Endodermal cell (in vitro differentiated cells): ENCODE data around the gene UNC13C. TPM values are rescaled to one million over a fixed set of nuclear protein-coding genes. Genes with fewer than 3 reads are reported as not detected.

ENCODE experiments used
- DNase-seq: peaks from one replicate; pipeline ENCODE4 v3.0.0-alpha.2; 2017
- H3K27ac ChIP-seq: 2 replicates; pipeline ENCODE4 v1.5.1; 2013; ENCODE audit warnings: mild to moderate bottlenecking, low read depth, low read length, moderate library complexity
- H3K27me3 ChIP-seq: 2 replicates; pipeline ENCODE4 v1.6.1; 2013; ENCODE audit warnings: mild to moderate bottlenecking, low read length, moderate library complexity; ENCODE audit not compliant: insufficient read depth, control insufficient read depth, poor library complexity, severe bottlenecking
- H3K36me3 ChIP-seq: 2 replicates; pipeline ENCODE4 v1.7.0; 2013; ENCODE audit warnings: mild to moderate bottlenecking, low read length, moderate library complexity; ENCODE audit not compliant: control insufficient read depth, insufficient read depth
- H3K4me1 ChIP-seq: one replicate; pipeline ENCODE4 v1.7.0; 2013; ENCODE audit warnings: low read length; ENCODE audit not compliant: control insufficient read depth, insufficient read depth
- H3K4me3 ChIP-seq: 2 replicates; pipeline ENCODE4 v1.5.1; 2013; ENCODE audit warnings: mild to moderate bottlenecking, low read length, moderate library complexity
- H3K9ac ChIP-seq: 2 replicates; pipeline ENCODE4 v1.6.1; 2013; ENCODE audit warnings: mild to moderate bottlenecking, low read length, moderate library complexity; ENCODE audit not compliant: poor library complexity, severe bottlenecking; ENCODE audit errors: extremely low read depth
- H3K9me3 ChIP-seq: 2 replicates; pipeline ENCODE4 v1.6.1; 2013; ENCODE audit warnings: mild to moderate bottlenecking, low read length, moderate library complexity; ENCODE audit not compliant: control insufficient read depth
- H3K27ac Mint-ChIP-seq: 2 replicates; pipeline ENCODE4 v1.8.0; 2020; ENCODE audit warnings: mixed read lengths
- H3K27me3 Mint-ChIP-seq: 2 replicates; pipeline ENCODE4 v1.8.0; 2021; ENCODE audit warnings: mild to moderate bottlenecking, mixed read lengths; ENCODE audit not compliant: insufficient read depth
- H3K36me3 Mint-ChIP-seq: 2 replicates; pipeline ENCODE4 v1.8.0; 2020; ENCODE audit warnings: low read depth, mixed read lengths
- H3K4me1 Mint-ChIP-seq: 2 replicates; pipeline ENCODE4 v1.8.0; 2020; ENCODE audit warnings: mixed read lengths
- H3K4me3 Mint-ChIP-seq: 2 replicates; pipeline ENCODE4 v1.8.0; 2020; ENCODE audit warnings: mild to moderate bottlenecking, moderate library complexity, mixed read lengths
- H3K9me3 Mint-ChIP-seq: 2 replicates; pipeline ENCODE4 v1.8.0; 2020; ENCODE audit warnings: mild to moderate bottlenecking, mixed read lengths
- WGBS, 2 experiments: methylation state at CpG; one replicate each; pipeline versions ENCODE4 v1.1.5 to v1.1.7; 2013; ENCODE audit warnings: missing lambda C conversion rate in 2 of 2, mixed read lengths in 1 of 2; ENCODE audit not compliant: insufficient coverage in 1 of 2, insufficient read length in 1 of 2; 5-methylcytosine and 5-hydroxymethylcytosine counted together
- total RNA-seq, 2 donors: library from RNA; stranded (reverse); fragmentation: NEBNext Ultra II Directional in 1 of 2; extraction: Animal tissue kit (Norgen Biotek cat#: 25700) in 1 of 2; gene quantifications; 2 replicates in 1 of 2; 3 replicates in 1 of 2; pipeline ENCODE4 v1.2.1, GENCODE V29; 2021
- TF ChIP-seq, protein P1 (sequence below): fragments of 200-600 bp; sonication (generic); conservative IDR thresholded peaks from 2 replicates; pipeline ENCODE4 v1.5.0; 2021; ENCODE audit warnings: antibody characterized with exemption, mild to moderate bottlenecking

The UNC13C gene
- total RNA-seq, 2 donors from 2014 or later, result 7.2 to 19.9 TPM

DNA sequence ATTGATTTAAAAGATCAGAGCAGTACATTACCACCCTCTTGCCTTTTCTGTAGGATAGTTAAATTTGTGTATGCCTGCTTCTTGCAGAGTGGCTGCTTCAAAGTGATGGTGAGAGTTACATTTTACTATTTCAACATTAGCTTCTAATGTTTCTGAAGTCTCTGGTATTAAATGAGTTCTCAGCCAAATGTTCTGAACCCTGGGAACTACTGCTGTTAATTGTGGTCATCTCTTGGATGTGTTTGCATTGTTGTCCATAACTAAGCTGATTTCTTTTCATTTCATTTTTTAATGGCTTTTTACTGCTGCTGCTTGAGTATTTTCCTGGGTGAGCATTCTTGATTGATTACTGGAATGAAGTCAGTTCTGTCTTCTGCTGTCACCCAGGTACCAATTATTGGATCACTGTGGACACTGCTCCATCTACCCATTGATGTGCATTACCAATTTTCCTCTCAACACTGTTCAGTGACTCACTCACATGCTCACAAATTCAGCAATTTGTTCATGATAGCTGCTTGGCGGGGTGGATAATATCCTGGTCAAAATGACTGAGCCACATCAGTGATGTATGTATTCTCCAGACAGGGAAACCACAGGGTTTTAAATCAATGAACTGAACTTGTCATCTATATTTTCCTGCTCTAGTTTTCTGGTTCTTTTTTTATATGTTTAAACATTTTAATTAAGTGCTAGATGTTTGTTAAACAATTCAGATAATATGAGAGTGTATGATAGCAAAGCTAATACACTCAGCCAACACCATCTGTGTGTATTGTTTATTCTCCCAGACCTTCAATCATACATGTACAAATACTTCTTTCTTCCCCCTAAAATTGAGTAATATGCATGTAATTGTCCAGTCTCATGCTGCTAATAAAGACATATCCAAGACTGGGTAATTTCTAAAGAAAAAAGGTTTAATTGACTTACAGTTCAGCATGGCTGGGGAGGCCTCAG is 630.9 kb downstream of the UNC13C start:
- Mint-ChIP-seq H3K27ac (no peak overlapping the region), H3K9me3 (no peaks in the 10 kb centered on the region), H3K4me3 (no peak overlapping the region), H3K27me3 (no peaks in the 10 kb centered on the region), H3K4me1 (peaks cover 25% of the 10 kb centered on the region), H3K36me3 (no peaks in the 10 kb centered on the region)
- Histone ChIP-seq H3K27me3 (no peaks in the 10 kb centered on the region), H3K4me3 (no peak overlapping the region), H3K9me3 (no peaks in the 10 kb centered on the region), H3K9ac (no peak overlapping the region), H3K27ac (no peak overlapping the region), H3K4me1 (peaks cover 9% of the 10 kb centered on the region), H3K36me3 (no peaks in the 10 kb centered on the region)
- no peak for DNase-seq
- TF ChIP-seq, protein P1, sequence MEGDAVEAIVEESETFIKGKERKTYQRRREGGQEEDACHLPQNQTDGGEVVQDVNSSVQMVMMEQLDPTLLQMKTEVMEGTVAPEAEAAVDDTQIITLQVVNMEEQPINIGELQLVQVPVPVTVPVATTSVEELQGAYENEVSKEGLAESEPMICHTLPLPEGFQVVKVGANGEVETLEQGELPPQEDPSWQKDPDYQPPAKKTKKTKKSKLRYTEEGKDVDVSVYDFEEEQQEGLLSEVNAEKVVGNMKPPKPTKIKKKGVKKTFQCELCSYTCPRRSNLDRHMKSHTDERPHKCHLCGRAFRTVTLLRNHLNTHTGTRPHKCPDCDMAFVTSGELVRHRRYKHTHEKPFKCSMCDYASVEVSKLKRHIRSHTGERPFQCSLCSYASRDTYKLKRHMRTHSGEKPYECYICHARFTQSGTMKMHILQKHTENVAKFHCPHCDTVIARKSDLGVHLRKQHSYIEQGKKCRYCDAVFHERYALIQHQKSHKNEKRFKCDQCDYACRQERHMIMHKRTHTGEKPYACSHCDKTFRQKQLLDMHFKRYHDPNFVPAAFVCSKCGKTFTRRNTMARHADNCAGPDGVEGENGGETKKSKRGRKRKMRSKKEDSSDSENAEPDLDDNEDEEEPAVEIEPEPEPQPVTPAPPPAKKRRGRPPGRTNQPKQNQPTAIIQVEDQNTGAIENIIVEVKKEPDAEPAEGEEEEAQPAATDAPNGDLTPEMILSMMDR, result no peak
- 80 to 86% methylated on average over 1 of the region's 1 CpG for WGBS, 2 experiments

- no peak for DNase-seq
- Histone ChIP-seq H3K27ac (no peak overlapping the region), H3K27me3 (no peaks in the 10 kb centered on the region), H3K9ac (no peak overlapping the region), H3K9me3 (no peaks in the 10 kb centered on the region), H3K4me3 (no peak overlapping the region), H3K36me3 (no peaks in the 10 kb centered on the region), H3K4me1 (no peaks in the 10 kb centered on the region)
- Mint-ChIP-seq H3K27ac (no peak overlapping the region), H3K4me3 (no peak overlapping the region), H3K27me3 (no peaks in the 10 kb centered on the region), H3K4me1 (peaks cover 5% of the 10 kb centered on the region), H3K36me3 (no peaks in the 10 kb centered on the region), H3K9me3 (no peaks in the 10 kb centered on the region)
- 88 to 89% methylated on average over 2 of the region's 2 CpGs for WGBS, 2 experiments
- TF ChIP-seq, protein P1, result no peak
Observed at GRCh38 chr15:54618120-54618519, 639.9 kb downstream of the UNC13C start.

DNA sequence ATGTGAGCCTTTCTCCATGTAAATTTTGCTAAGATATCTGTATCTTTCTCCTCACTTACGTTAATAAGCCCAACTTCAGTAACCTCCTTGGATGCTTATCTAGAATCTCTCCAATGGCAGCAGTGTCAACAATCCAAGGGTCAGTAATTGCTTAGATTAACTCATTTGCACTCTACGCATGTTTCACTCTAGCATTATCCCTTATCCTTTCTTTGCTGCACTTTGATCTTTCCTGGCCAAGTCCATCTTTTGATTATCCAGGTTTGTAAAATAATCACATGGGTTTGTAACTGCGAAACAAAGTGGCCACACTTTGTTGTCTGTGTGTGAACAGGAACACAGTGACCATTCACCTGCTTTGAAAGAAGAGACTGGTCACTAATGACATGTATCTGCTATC is 640.9 kb downstream of the UNC13C start:
- Mint-ChIP-seq H3K9me3 (no peaks in the 10 kb centered on the region), H3K36me3 (no peaks in the 10 kb centered on the region), H3K27me3 (no peaks in the 10 kb centered on the region), H3K4me1 (peaks cover 5% of the 10 kb centered on the region), H3K4me3 (no peak overlapping the region), H3K27ac (no peak overlapping the region)
- Histone ChIP-seq H3K4me3 (no peak overlapping the region), H3K9ac (no peak overlapping the region), H3K27ac (no peak overlapping the region), H3K27me3 (no peaks in the 10 kb centered on the region), H3K9me3 (no peaks in the 10 kb centered on the region), H3K4me1 (no peaks in the 10 kb centered on the region), H3K36me3 (no peaks in the 10 kb centered on the region)
- TF ChIP-seq, protein P1, result no peak
- DNase-seq, result no peak
- WGBS, 2 experiments, result 82 to 91% methylated on average over 3 of the region's 3 CpGs
